ENCODE data around the gene MBD3L1.

Gene MBD3L1

DNA sequence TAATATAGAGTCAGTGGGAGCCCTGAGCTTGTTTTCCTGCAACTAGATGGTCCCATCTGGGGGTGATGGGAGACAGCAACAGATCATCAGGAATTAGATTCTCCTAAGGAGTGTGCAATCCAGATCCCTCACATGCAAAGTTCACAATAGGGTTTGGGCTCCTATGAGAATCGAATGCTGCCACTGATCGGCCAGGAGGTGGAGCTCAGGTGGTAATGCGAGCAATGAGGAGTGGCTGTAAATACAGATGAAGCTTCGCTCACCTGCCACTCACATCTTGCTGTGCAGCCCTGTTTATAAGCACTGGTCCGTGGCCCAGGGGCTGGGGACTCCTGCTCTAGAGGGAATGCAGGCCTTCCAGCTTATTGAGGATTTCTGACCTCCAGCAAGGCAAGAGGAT lies 5.8 kb upstream of the MBD3L1 start:
- Histone ChIP-seq H3K9ac (no peak overlapping the region), H3K36me3 (peaks cover 34 to 92% (median 65%) of the 10 kb centered on the region in 11 experiments), H3K9me3 (replicated peaks in 1 of 11) (peaks cover 9 to 22% (median 13%) of the 10 kb centered on the region in 11 experiments; a peak in 20 of 22 replicates), H3K4me3 (no peak overlapping the region), H3K4me1 (peaks cover 5 to 11% (median 9%) of the 10 kb centered on the region in 10 experiments), H3K4me2 (no peak overlapping the region), H3K27ac (no peak overlapping the region), H3K27me3 (no peaks in the 10 kb centered on the region), H4K20me1 (no peaks in the 10 kb centered on the region)
- no peak for TF ChIP-seq Cebpa-rat (IDR thresholded peaks at IDR 0.05)

DNA sequence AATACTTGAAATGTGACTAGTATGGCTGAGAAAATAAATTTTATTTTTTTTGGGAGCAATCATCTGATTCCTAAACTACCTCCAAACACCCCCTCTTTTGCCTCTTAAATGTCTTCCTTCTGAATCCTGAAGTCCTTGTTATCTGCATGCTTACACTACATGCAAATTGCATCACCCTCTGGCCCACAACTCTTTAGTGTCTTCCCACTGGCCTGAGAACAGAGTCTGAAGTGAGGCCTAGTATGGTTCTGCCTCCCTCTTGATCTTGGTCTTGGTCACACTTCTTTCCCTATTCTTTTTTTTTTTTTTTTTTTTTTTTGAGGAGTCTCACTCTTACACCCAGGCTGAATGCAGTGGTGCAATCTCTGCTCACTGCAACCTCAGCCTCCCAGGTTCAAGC lies 4.9 kb upstream of the MBD3L1 start:
- no peak overlapping the region for H3K9ac ChIP-seq
- no peaks in the 10 kb centered on the region for H4K20me1 ChIP-seq
- H3K27me3 ChIP-seq = no peaks in the 10 kb centered on the region
- no peak overlapping the region for H3K4me2 ChIP-seq
- no peak overlapping the region for H3K27ac ChIP-seq
- H3K4me3 ChIP-seq = no peak overlapping the region
- H3K9me3 ChIP-seq (replicated peaks in 1 of 11) = peaks cover 7 to 19% (median 11%) of the 10 kb centered on the region in 11 experiments; a peak in 17 of 22 replicates
- peaks cover 25 to 83% (median 56%) of the 10 kb centered on the region in 11 experiments for H3K36me3 ChIP-seq
- no peak for TF ChIP-seq Cebpa-rat (IDR thresholded peaks at IDR 0.05)
- peaks cover 7 to 15% (median 12%) of the 10 kb centered on the region in 10 experiments for H3K4me1 ChIP-seq

DNA sequence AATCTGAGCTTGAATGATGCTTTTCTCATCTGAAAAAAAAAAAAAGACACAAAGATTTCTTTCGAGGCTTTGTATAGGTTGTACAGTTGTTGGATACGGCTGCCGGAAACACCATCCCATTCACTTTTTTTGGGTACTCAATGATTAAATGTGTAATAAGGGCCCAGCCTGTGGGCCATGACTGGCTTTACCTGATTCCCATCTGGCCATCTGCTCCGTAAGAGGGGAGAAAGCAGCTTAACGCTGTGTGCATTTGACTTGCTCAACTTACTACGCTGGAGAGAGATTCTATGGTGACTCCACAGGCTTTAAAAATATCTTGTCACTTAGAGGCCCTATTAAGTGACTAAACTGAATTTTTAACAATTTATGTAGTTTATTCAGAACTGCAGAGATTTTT lies 804 bp upstream of the MBD3L1 start:
- H3K4me3 ChIP-seq = peak overlapping the region; percentile 70 to 90 (median 83)
- H3K9me3 ChIP-seq (replicated peaks in 1 of 11) = peaks cover 7 to 50% (median 16%) of the 10 kb centered on the region in 11 experiments; a peak in 18 of 22 replicates
- TF ChIP-seq Cebpa-rat (IDR thresholded peaks at IDR 0.05) = no peak
- H3K36me3 ChIP-seq = peaks cover 5 to 42% (median 22%) of the 10 kb centered on the region in 11 experiments; a peak in 18 of 22 replicates
- H3K27me3 ChIP-seq = no peaks in the 10 kb centered on the region
- peak overlapping the region; percentile 92 to 98 (median 96) for H3K9ac ChIP-seq
- H4K20me1 ChIP-seq = no peaks in the 10 kb centered on the region
- peak overlapping the region; percentile 77 to 94 (median 88) for H3K4me2 ChIP-seq
- H3K4me1 ChIP-seq = peaks cover 9 to 28% (median 11%) of the 10 kb centered on the region in 10 experiments
- peak overlapping the region; percentile 94 to 99 (median 98) for H3K27ac ChIP-seq

DNA sequence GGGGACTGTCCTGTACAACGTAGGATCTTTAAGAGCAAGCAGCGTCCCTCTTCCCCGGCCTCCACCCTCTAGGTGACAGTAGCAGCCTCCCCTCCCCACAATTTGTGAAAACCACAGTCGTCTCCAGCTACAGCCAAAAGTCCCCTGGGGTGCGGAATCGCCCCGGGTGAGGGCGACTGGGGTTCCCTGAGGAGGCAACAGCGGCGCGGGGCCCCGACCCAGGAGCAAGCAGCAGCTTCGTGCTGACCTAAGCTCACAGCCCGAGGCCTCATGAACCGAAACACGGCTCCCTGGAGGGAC lies 395 bp upstream of the MBD3L1 start:
- peak overlapping the region; percentile 70 to 90 (median 83) for H3K4me3 ChIP-seq
- H3K9ac ChIP-seq = peak overlapping the region; percentile 92 to 98 (median 96)
- peaks cover 3 to 48% (median 12%) of the 10 kb centered on the region in 11 experiments; a peak in 18 of 22 replicates for H3K9me3 ChIP-seq (replicated peaks in 1 of 11)
- peaks cover 9 to 28% (median 11%) of the 10 kb centered on the region in 10 experiments for H3K4me1 ChIP-seq
- peak overlapping the region; percentile 77 to 94 (median 88) for H3K4me2 ChIP-seq
- H3K27me3 ChIP-seq = no peaks in the 10 kb centered on the region
- H4K20me1 ChIP-seq = no peaks in the 10 kb centered on the region
- no peak for TF ChIP-seq Cebpa-rat (IDR thresholded peaks at IDR 0.05)
- H3K27ac ChIP-seq = peak overlapping the region; percentile 94 to 99 (median 98)
- H3K36me3 ChIP-seq = peaks cover under 1 to 38% (median 18%) of the 10 kb centered on the region in 11 experiments; a peak in 18 of 22 replicates

DNA sequence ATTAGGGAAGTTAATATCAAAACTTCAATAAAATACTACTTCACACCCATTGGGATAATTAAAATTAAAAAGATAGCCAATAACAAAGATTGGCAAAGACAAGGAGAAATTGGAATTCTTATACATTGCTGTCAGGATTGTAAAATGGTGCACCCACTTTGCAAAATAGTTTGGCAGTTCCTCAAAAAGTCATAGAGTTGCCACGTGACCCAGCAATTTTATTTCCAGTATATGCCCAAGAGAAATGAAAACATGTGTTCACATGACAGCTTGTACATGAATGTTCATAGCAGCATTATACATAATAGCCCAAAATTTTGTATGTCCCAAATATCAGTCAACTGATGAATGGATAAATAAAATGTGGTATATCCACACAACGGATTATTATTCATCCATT lies 3.3 kb downstream of the MBD3L1 start:
- Histone ChIP-seq H3K4me1 (peaks cover 9 to 27% (median 11%) of the 10 kb centered on the region in 10 experiments), H4K20me1 (no peaks in the 10 kb centered on the region), H3K36me3 (peaks cover 0 to 2% (median 0%) of the 10 kb centered on the region in 11 experiments; a peak in 2 of 22 replicates), H3K27ac (no peak overlapping the region), H3K9ac (no peak overlapping the region), H3K9me3 (replicated peaks in 1 of 11) (peaks cover 0 to 37% (median 7%) of the 10 kb centered on the region in 11 experiments; a peak in 9 of 22 replicates), H3K27me3 (no peaks in the 10 kb centered on the region), H3K4me2 (peak overlapping the region in 2 of 11 experiments; percentile 12 to 18; a peak in 1 of 22 replicates), H3K4me3 (no peak overlapping the region)
- TF ChIP-seq Cebpa-rat (IDR thresholded peaks at IDR 0.05) = no peak

DNA sequence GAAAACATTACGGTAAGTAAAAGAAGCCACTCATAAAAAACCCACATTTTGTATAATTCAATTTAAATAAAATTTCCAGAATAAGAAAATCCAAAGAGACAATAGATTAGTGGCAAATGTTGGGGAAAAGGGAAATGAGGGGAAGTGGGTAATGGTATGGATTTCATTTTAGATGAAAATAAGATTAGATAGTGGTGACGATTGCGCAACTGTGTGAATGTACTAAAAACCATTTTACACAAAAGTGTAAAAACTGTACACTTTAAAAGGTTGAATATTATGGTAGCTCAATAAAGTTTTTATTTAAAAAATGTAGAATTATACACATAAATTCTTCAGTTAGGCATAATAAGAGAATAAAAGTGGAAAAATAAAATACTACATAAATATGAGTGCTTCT lies 3.7 kb downstream of the MBD3L1 start:
- Histone ChIP-seq H3K4me1 (peaks cover 7 to 23% (median 10%) of the 10 kb centered on the region in 10 experiments), H3K4me2 (peak overlapping the region in 1 of 11 experiments; percentile 12; a peak in 1 of 22 replicates), H3K9me3 (replicated peaks in 1 of 11) (peaks cover 0 to 37% (median 7%) of the 10 kb centered on the region in 11 experiments; a peak in 9 of 22 replicates), H3K36me3 (no peaks in the 10 kb centered on the region), H3K27ac (no peak overlapping the region), H3K9ac (no peak overlapping the region), H4K20me1 (no peaks in the 10 kb centered on the region), H3K27me3 (no peaks in the 10 kb centered on the region), H3K4me3 (no peak overlapping the region)
- peak in 3 of 11 experiments; percentile 34 to 92 (median 86); a peak in 7 of 22 replicates for TF ChIP-seq Cebpa-rat (IDR thresholded peaks at IDR 0.05)

DNA sequence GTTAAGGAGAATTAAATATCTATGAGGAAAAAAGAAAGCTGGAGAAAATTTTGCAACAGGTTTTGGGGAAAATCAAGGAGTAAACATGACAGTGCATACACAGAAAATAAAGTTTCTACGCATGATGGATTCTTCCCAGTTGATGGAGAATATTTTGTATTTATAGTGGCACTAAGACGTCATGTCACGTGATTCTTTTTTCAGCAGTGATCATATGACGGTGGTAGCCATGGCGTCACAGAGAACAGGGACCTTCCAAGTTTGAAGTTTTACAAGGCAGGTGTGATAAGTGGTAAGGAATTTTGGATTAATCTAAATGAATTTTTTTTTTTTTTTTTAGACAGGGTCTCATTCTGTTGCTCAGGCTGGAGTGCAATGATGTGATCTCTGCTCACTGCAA lies 8.5 kb downstream of the MBD3L1 start:
- no peak for TF ChIP-seq Cebpa-rat (IDR thresholded peaks at IDR 0.05)

DNA sequence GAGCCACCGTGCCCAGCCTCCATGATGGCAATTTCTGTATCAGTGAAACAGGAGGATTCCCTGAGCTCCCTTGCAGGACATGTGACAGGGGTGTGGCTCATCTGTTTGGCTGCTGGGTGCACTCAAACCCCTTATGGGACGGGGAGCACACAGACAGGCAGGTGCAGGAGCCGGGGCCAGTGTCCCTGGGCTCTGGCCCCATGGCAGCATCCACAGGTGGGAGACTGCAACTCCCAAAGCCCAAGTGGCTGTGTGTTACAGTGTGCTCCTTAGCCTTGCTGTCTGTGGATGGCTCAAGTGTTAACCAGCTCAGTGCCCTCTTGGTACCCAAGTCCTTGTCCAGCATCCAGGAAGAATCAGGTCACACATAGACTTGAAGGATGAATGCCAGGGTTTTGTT lies 14.6 kb downstream of the MBD3L1 start:
- H3K9ac ChIP-seq = no peak overlapping the region
- H3K4me1 ChIP-seq = peaks cover 0 to 9% (median 0%) of the 10 kb centered on the region in 10 experiments; a peak in 2 of 20 replicates
- no peak overlapping the region for H3K4me2 ChIP-seq
- H4K20me1 ChIP-seq = no peaks in the 10 kb centered on the region
- H3K36me3 ChIP-seq = no peaks in the 10 kb centered on the region
- H3K9me3 ChIP-seq (replicated peaks in 1 of 11) = peaks cover 14 to 56% (median 36%) of the 10 kb centered on the region in 11 experiments; a peak in 21 of 22 replicates
- TF ChIP-seq Cebpa-rat (IDR thresholded peaks at IDR 0.05) = no peak
- no peak overlapping the region for H3K4me3 ChIP-seq
- no peaks in the 10 kb centered on the region for H3K27me3 ChIP-seq
- no peak overlapping the region for H3K27ac ChIP-seq

More for the DNA sequence above, 8.5 kb downstream of the MBD3L1 start:
- H3K4me2 ChIP-seq = no peak overlapping the region
- peaks cover 0 to 10% (median 0%) of the 10 kb centered on the region in 11 experiments; a peak in 3 of 22 replicates for H3K9me3 ChIP-seq (replicated peaks in 1 of 11)
- no peaks in the 10 kb centered on the region for H4K20me1 ChIP-seq
- H3K4me3 ChIP-seq = no peak overlapping the region
- no peak overlapping the region for H3K9ac ChIP-seq
- H3K4me1 ChIP-seq = peaks cover 0 to 11% (median 0%) of the 10 kb centered on the region in 10 experiments; a peak in 7 of 20 replicates
- no peak overlapping the region for H3K27ac ChIP-seq
- no peaks in the 10 kb centered on the region for H3K27me3 ChIP-seq
- no peaks in the 10 kb centered on the region for H3K36me3 ChIP-seq

DNA sequence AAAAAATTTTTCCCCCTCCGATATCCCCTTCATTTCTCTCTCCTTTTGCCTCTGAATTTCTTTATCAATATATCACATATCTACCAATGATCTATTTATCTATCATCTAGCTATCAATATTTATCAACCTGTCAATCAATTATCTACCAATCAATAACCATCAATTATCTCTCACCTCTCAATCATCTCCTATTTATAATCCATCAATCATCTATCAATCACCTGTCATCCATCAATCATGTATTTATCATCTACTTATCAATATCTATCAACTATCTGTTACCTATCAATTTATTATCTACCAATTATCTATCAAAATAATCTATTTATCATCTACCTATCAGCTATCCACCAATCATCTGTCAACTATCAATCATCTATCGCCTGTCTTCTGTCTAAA lies 17.1 kb downstream of the MBD3L1 start:
- TF ChIP-seq Cebpa-rat (IDR thresholded peaks at IDR 0.05) = no peak
- Histone ChIP-seq H3K4me1 (no peaks in the 10 kb centered on the region), H3K27me3 (no peaks in the 10 kb centered on the region), H3K4me2 (no peak overlapping the region), H3K4me3 (no peak overlapping the region), H4K20me1 (no peaks in the 10 kb centered on the region), H3K9ac (no peak overlapping the region), H3K36me3 (no peaks in the 10 kb centered on the region), H3K9me3 (replicated peaks in 1 of 11) (peaks cover 14 to 56% (median 36%) of the 10 kb centered on the region in 11 experiments; a peak in 21 of 22 replicates), H3K27ac (no peak overlapping the region)

DNA sequence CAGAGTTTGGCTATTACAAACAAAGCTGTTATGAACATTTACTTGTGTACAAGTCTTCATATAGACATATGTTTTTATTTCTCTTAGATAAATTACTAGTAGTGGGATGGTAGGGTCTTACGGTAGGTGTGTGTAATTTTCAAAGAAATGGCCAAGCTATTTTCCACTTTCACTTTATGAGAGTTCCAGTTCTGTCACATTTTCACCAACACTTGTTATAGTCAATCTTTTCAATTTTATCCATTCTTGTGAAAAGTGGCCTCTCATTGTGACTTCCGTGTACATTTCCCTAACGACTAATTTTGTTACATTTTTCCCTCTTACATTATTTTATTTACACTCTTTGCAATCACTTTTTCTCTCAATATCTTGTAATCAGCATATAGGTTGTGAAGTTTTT lies 18.3 kb downstream of the MBD3L1 start:
- H3K27me3 ChIP-seq = no peaks in the 10 kb centered on the region
- H4K20me1 ChIP-seq = no peaks in the 10 kb centered on the region
- H3K9me3 ChIP-seq (replicated peaks in 1 of 11) = peaks cover 14 to 56% (median 36%) of the 10 kb centered on the region in 11 experiments; a peak in 21 of 22 replicates
- H3K4me3 ChIP-seq = no peak overlapping the region
- no peaks in the 10 kb centered on the region for H3K36me3 ChIP-seq
- TF ChIP-seq Cebpa-rat (IDR thresholded peaks at IDR 0.05) = no peak
- H3K4me1 ChIP-seq = no peaks in the 10 kb centered on the region
- no peak overlapping the region for H3K9ac ChIP-seq
- no peak overlapping the region for H3K27ac ChIP-seq
- no peak overlapping the region for H3K4me2 ChIP-seq

All from BLaER1 treated with 17β-estradiol and CSF1 and Interleukin-3, amounts not matched to agents 10 nM and 100 nM (cell line).